Natural killer cell treated with Interleukin-12 subunit alpha and Interleukin-12 subunit beta and Interleukin-15 and Interleukin-18, amount 100 ng/mL, for 72 hours (primary cell): ENCODE results near the gene CFAP99. TPM values are rescaled to one million over a fixed set of nuclear protein-coding genes. Genes with fewer than 3 reads are reported as not detected.

Source experiments
- ATAC-seq, 2 donors: fragments of 150-1000 bp; cut with Tn5 transposase in 1 of 2; sonication (Bioruptor Pico), chemical (Tn5 transposase) in 1 of 2; 2 replicates each; pipeline ENCODE4 v1.10.0; 2021
- DNase-seq: peaks from one replicate; pipeline ENCODE4 v3.0.0; 2022; ENCODE audit warnings: low spot score
- H3K27ac Mint-ChIP-seq, 2 donors: 1 replicate in 1 of 2; 2 replicates in 1 of 2; pipeline ENCODE4 v1.8.0; 2022; ENCODE audit warnings: mixed read lengths in 2 of 2, mild to moderate bottlenecking in 1 of 2, moderate library complexity in 1 of 2
- H3K27me3 Mint-ChIP-seq, 2 donors: 1 replicate in 1 of 2; 2 replicates in 1 of 2; pipeline ENCODE4 v1.8.0; 2022; ENCODE audit warnings: mixed read lengths in 2 of 2
- H3K36me3 Mint-ChIP-seq: one replicate; pipeline ENCODE4 v1.8.0; 2022; ENCODE audit warnings: mixed read lengths
- H3K4me1 Mint-ChIP-seq, 2 donors: 1 replicate in 1 of 2; 2 replicates in 1 of 2; pipeline ENCODE4 v1.8.0; 2022; ENCODE audit warnings: low read depth in 2 of 2, mixed read lengths in 2 of 2, mild to moderate bottlenecking in 1 of 2
- H3K4me3 Mint-ChIP-seq: one replicate; pipeline ENCODE4 v1.8.0; 2022; ENCODE audit warnings: mixed read lengths
- H3K9me3 Mint-ChIP-seq: 2 replicates; pipeline ENCODE4 v1.8.0; 2022; ENCODE audit warnings: mixed read lengths
- total RNA-seq, 2 donors: library from RNA; stranded (reverse); gene quantifications; one replicate each; pipeline ENCODE4 v1.2.3, GENCODE V29; 2022

The CFAP99 gene
- total RNA-seq, 2 donors from 2014 or later, result not detected

DNA sequence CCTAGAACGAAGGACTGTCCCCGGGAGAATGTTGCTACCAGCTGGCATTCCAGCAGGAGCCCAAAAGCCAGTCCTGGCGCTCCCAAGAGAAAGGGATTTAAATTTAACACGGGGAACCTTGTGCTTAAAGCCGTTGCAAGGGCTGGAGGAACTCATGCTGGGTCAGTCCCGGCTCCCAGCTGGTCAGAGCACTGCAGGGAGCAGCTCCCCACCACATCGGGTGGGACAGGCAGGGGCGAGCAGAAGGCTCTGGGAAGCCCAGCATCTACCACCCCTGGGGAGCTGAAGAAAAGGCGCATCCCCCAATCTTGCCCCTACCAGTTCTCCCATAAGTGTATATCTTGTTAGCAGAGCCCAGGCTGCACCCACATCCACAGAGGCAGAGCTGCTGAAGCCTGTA lies 15.7 kb downstream of the CFAP99 start:
- no peak for DNase-seq
- no peak overlapping the region for H3K27ac Mint-ChIP-seq
- no peaks in the 10 kb centered on the region for H3K4me1 Mint-ChIP-seq
- H3K4me3 Mint-ChIP-seq, result no peak overlapping the region
- no peaks in the 10 kb centered on the region for H3K36me3 Mint-ChIP-seq
- H3K27me3 Mint-ChIP-seq, result no peaks in the 10 kb centered on the region
- no peak for ATAC-seq
- no peaks in the 10 kb centered on the region for H3K9me3 Mint-ChIP-seq

DNA sequence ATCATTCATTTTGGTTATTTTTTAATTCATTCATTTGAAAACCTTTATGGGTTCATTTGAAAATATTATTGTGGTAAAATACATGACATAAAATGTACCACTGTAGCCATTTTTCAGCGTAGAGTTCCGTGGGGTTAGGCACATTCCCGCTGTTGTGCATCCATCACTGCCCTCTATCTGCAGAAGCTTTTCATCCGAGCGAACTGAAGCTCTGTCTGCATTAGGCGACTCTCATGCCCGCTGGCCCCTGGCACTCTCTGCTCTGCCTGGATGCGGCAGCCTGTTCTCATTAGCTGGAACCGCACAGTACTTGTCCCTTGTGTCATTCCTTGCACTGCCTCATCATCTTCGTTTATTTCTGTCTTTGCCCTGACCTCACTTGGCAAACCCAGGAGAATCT lies 17.5 kb downstream of the CFAP99 start:
- H3K27me3 Mint-ChIP-seq, result no peaks in the 10 kb centered on the region
- H3K4me1 Mint-ChIP-seq, result no peaks in the 10 kb centered on the region
- no peak overlapping the region for H3K27ac Mint-ChIP-seq
- no peak for ATAC-seq
- H3K4me3 Mint-ChIP-seq, result no peak overlapping the region
- no peaks in the 10 kb centered on the region for H3K9me3 Mint-ChIP-seq
- H3K36me3 Mint-ChIP-seq, result no peaks in the 10 kb centered on the region
- DNase-seq, result no peak

DNA sequence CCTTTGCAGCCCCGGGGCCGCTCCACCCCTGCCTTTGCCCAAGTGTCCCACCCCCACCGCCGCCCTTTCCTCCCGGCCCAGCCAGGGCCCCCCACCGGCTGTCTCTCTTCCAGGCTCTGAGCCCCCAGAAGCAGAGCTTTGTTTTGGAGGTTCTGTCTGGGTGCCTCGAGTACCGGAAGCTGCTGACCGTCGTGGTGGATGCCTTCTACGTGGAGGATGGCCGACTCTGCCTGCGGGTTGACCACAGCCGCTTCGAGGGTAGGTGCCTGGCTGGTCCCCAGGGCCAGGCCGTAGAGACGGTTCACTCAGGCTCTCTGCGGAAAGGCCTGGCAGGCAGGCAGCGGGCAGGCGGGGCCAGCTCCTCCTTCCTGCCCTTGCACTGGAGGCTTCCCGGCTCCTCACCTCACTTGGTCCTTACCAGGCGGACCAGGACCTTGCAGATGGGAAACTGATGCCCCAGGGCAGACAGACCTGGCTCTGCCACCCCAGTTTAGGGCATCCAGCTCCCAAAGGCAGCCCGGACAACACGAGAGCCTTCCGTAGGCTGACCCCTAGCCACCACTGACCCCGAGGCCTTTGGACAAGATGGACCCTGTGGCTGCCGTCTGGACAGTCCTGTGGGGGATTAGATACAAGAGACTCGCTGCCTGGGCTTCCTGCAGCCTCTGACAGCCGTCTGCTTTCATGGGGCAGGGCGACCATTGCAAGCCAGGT lies 18.2 kb downstream of the CFAP99 start:
- Mint-ChIP-seq H3K9me3 (no peaks in the 10 kb centered on the region), H3K4me3 (no peak overlapping the region), H3K36me3 (no peaks in the 10 kb centered on the region), H3K4me1 (peaks cover 0 to 3% of the 10 kb centered on the region in 2 donors), H3K27me3 (no peaks in the 10 kb centered on the region), H3K27ac (no peak overlapping the region)
- DNase-seq, result no peak
- ATAC-seq, result no peak

DNA sequence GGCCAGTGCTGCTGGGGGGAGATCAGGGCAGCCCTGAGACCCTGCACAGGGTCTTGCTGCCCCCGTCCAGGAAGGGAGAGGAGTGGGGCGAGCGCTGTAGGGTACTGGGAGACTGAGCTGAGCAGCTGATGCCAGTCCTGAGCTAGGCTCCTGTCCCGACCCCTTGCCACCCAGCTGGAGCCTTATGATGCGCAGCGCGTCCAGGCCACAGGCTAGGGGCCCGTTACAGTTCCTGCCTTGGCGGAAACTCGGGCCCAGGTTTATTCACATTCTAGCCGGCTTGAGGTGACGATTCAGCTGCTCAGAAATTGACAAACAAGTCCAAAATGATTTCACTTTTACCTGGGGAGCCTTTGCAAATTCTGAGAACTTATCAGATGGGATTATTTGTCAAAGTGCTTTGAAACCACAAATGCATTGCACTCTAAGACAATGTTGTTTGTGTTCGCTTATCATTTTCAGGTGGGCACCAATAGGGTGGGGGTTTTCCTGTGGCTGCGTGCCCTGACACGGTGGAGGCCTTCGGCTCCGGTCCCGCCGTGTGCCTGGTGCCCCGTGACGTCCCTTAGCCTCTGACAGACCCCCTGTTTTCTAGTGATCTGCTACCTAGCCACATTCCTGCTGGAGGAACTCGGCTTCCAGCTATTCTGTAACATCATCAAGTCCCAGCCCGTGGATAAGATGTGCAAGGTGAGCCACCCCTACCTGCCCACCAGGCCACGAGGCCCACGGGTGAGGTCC lies 18.9 kb downstream of the CFAP99 start:
- H3K9me3 Mint-ChIP-seq, result no peaks in the 10 kb centered on the region
- no peak overlapping the region for H3K4me3 Mint-ChIP-seq
- DNase-seq (no peak), ATAC-seq (no peak)
- H3K27me3 Mint-ChIP-seq, result no peaks in the 10 kb centered on the region
- peaks cover 0 to 3% of the 10 kb centered on the region in 2 donors for H3K4me1 Mint-ChIP-seq
- H3K36me3 Mint-ChIP-seq, result no peaks in the 10 kb centered on the region
- no peak overlapping the region for H3K27ac Mint-ChIP-seq

DNA sequence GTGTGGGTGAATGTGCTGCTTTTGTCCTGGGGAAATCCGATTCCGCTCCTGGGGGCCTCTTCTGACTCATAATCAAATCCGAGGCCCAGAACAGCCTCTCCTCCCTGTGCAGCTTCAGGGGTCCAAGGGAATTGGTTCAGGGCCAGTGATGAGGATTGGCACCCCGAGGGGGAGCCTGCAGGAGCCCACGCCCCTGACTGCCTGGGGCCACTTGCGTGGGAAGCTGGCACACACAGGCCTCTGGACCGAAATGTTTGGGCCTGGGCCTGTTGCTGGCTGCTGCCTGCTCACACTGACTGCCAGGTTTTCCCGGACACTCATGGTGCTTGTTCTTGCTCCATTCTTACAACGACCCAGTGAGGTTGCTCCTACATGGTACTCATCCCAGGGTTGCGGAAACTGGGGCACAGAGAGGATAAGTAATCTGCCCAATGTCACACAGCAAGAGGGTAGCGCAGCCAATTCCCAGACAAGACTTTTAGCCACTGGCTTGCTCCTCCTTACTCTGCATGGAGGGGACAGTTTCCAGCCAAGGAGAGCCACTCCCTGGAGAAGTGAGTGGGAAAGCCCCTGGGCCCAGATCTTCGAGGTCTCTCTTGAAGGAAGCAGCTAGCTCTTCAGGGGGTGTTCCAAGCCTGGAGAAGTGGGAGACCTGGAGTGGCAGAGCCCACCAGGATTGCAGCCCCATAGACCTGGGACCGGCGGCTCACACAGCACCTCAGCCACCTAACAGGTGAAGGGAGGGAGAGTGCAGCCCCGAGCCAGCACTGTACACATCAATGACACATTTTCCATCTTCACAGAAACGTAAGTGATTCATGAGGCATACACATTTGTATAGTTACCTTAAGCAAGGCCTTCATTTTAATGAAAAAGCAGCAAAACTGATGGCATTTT lies 20.3 kb downstream of the CFAP99 start:
- Mint-ChIP-seq H3K4me3 (no peak overlapping the region), H3K27ac (no peak overlapping the region), H3K36me3 (no peaks in the 10 kb centered on the region), H3K4me1 (peaks cover 0 to 3% of the 10 kb centered on the region in 2 donors), H3K9me3 (no peaks in the 10 kb centered on the region), H3K27me3 (no peaks in the 10 kb centered on the region)
- DNase-seq (no peak), ATAC-seq (no peak)

DNA sequence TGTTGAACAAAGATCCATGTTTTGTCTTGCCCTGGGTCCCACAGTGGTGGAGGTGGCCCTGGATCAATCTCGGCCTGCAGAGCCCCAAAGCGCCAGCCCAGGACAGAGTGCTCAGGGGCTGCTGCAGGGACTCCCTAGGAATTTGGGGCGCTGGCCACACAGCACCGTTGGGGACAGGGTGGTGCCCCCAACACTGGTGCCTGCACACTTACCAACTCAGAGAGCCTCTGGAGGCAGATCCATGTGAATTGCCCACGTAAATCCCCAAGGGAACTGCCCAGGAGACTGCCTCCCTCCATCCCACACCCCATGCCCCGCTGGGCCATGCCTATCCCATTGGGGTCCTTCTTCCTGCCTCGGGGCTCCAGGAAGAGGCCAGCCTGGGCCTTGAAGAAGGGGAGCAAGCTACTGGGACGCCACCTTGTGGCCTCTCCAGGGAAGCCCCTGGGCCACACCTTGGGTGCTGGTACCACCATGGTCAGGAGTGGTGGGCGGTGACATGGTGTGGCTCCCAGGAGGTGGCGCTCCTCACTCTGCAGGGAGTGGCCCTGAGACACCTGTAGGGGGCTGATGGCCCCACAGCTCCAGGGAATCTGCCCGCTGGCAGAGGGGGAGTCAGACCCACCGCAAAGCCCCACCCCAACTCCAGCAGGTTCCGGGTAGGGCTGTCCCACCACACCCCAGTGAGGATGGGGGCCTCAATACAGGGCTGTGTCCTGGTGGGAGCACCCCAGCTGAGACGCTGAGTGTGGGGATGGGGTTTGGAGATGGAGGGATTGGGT lies 22.8 kb downstream of the CFAP99 start:
- Mint-ChIP-seq H3K4me1 (peaks cover 0 to 3% of the 10 kb centered on the region in 2 donors), H3K36me3 (no peaks in the 10 kb centered on the region), H3K27me3 (no peaks in the 10 kb centered on the region), H3K4me3 (no peak overlapping the region), H3K9me3 (no peaks in the 10 kb centered on the region), H3K27ac (no peak overlapping the region)
- DNase-seq, result no peak
- ATAC-seq, result peak; percentile 90

DNA sequence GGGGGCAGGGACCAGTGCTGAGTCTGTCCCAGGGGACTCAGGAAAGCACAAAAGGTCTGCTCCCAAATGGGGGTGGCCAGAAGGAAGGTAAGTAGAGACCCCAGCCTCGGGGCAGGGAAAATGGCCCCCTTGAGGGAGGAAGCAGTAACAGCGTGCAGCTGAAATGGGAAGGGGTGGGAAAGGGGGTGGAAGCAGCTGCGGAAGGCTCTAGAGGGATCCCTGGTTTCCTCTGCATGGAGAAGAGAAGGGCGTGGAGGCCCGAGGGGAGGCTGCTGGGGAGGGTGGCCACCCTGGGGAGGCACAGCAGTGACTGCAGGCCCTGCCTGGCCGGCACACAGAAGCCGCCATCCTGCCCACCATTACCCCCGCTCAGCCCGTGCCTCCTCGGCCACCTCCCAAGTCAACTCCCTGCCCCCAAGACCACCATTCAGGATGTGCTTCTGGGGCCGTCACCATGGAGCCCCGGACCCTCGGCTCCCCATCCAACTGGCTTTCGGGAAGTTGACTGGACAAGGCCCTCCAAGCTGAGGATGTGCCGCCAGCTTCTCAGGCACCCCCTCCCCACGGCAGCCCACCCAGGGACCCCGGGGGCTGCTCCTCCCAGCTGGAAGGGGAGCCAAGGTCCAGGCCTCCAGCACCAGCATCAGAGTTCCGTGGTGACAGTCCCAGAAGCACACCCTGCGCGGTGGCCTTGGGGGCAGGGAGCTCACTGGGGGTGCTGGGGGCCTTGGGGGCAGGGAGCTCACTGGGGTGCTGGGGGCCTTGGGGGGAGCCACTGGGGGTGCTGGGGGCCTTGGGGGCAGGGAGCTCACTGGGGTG lies 23.6 kb downstream of the CFAP99 start:
- H3K9me3 Mint-ChIP-seq, result no peaks in the 10 kb centered on the region
- DNase-seq, result no peak
- no peak for ATAC-seq
- H3K4me1 Mint-ChIP-seq, result peaks cover 0 to 3% of the 10 kb centered on the region in 2 donors
- H3K4me3 Mint-ChIP-seq, result no peak overlapping the region
- H3K36me3 Mint-ChIP-seq, result no peaks in the 10 kb centered on the region
- no peaks in the 10 kb centered on the region for H3K27me3 Mint-ChIP-seq
- H3K27ac Mint-ChIP-seq, result no peak overlapping the region

DNA sequence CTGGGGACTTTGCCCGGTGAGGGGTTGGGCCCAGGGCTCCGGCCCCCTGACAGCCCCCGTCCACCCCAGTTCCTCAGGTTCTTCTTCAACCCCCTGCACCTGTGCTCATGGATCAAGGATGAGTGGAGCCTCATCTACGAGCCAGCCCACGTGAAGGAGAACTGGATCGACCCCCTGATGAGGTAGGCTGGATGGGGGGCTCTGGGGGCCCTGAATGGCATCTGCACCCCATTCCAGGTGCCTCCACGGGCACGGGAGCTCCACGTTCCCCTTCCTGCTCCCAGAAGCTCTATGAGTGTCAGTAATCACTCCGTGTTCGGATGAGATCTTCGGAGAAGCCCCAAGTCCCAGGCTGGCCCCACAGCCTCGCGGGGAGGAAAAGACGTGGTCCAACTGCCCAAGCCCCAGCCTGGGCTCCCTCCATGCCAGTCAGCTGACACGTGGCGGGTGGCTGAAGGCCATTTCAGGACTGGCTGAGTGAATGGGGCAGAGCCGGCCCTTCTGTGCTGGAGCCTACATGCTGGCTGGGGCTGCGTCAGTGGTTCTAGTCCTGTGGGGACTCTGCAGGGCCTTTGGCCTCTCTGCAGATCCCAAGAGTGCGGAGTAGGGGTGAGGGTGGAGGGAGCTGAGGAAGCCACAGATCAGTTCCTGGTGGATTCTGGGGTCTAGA lies 24.4 kb downstream of the CFAP99 start:
- H3K9me3 Mint-ChIP-seq, result no peaks in the 10 kb centered on the region
- H3K4me3 Mint-ChIP-seq, result no peak overlapping the region

DNA sequence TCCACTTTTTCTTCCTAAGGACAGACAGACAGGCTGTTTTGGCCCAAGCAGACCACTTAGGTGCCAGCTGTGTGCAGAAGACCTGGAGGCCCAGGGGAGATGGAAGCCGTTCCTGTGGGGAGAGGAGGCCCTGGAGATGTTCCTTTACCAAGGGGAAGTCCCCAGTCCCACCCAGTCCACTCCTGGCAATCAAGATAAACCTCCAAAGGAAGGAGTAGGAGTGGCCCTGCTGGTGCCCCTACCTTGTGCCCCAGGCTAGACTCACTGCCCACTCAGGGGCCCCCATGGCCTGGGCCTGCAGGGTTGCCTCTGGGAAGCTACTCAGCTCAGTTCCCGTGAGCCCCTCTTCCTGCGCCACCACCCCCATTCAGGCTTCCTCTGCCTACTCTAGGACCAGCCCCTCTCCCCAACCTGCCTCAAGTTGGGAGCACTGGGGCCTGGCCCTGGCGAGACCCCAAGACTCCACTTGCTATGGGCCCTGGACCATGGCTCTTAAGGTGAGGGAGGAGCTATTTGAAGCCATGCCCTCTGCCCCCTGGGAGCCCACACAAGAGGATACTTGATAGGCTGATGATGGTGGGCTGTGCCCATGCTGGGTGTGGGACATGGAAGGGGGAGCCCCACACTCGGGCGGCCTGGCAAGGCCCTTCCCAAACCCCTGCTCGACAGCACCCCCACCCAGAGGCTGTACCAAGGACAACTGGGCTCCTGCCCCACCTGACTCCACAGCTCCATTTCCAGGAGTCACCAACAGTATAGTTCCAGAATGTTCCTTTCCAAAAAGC lies 25.4 kb downstream of the CFAP99 start:
- H3K4me1 Mint-ChIP-seq, result peaks cover 0 to 3% of the 10 kb centered on the region in 2 donors
- no peaks in the 10 kb centered on the region for H3K36me3 Mint-ChIP-seq
- no peak overlapping the region for H3K4me3 Mint-ChIP-seq
- DNase-seq (no peak), ATAC-seq (no peak)
- H3K27ac Mint-ChIP-seq, result no peak overlapping the region
- H3K27me3 Mint-ChIP-seq, result no peaks in the 10 kb centered on the region
- H3K9me3 Mint-ChIP-seq, result no peaks in the 10 kb centered on the region

More for the DNA sequence above, 24.4 kb downstream of the CFAP99 start:
- Mint-ChIP-seq H3K36me3 (no peaks in the 10 kb centered on the region), H3K4me1 (peaks cover 0 to 3% of the 10 kb centered on the region in 2 donors), H3K27ac (no peak overlapping the region), H3K27me3 (no peaks in the 10 kb centered on the region)
- DNase-seq, result no peak
- no peak for ATAC-seq

DNA sequence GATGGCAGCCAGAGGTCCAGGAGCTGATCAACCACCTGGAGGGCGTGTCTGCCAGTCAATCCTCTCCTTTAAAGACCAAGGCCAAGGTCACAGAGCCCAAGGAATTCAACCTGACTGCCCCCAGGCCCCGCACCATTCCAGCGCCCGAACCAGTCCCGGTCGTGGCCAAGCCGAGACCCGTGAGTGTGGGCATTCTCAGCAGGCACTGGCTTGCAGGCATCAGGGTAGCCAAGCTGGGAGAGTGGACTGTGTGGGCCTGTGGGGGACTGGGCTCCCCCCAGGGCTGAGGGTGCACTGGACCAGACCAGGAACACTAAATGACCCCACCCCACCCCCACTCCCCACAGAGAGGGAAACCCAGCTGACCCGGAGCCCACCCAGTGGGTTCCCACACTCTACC lies 26.4 kb downstream of the CFAP99 start:
- no peaks in the 10 kb centered on the region for H3K36me3 Mint-ChIP-seq
- DNase-seq (no peak), ATAC-seq (no peak)
- no peak overlapping the region for H3K4me3 Mint-ChIP-seq
- H3K27ac Mint-ChIP-seq, result no peak overlapping the region
- no peaks in the 10 kb centered on the region for H3K9me3 Mint-ChIP-seq
- H3K4me1 Mint-ChIP-seq, result peaks cover 0 to 3% of the 10 kb centered on the region in 2 donors
- H3K27me3 Mint-ChIP-seq, result no peaks in the 10 kb centered on the region

DNA sequence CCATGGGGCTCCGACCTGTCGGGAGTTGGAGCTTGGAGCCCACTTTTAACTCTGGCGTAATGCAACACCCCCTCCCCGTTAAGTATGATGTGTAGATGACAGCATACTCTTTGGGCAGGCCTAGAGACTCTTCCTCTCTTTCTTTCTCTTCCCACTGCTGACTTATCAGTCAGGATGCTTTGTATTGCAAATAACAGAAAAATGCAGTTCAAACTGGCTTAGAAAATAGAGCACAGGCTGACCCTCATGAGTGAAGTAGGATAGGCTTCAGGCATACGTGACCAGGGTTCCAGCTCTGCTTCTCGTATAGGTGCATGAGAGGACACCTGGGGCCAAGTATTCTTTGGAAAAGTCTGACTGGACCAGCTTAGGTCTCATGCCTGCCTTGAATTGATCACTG lies 26.8 kb downstream of the CFAP99 start:
- DNase-seq, result no peak
- no peak for ATAC-seq
- Mint-ChIP-seq H3K36me3 (no peaks in the 10 kb centered on the region), H3K27ac (no peak overlapping the region), H3K4me3 (no peak overlapping the region), H3K9me3 (no peaks in the 10 kb centered on the region), H3K4me1 (peaks cover 0 to 3% of the 10 kb centered on the region in 2 donors), H3K27me3 (no peaks in the 10 kb centered on the region)
